Uterus (tissue), 2 donors: ENCODE results near the gene YBX2.

Source experiments
- CTCF ChIP-seq, 4 experiments: fragments of 200-600 bp in 2 of 4; fragments of 450-650 bp in 2 of 4; sonication (generic) in 2 of 4; IDR thresholded peaks; one replicate each; pipeline ENCODE4 v1.5.1; 2016 to 2019; ENCODE audit warnings: antibody characterized with exemption in 4 of 4, mild to moderate bottlenecking in 2 of 4, moderate library complexity in 1 of 4
- POLR2A ChIP-seq, 2 donors: fragments of 450-650 bp; IDR thresholded peaks; one replicate each; pipeline ENCODE4 v1.6.1; 2016; ENCODE audit warnings: antibody characterized with exemption in 2 of 2, mild to moderate bottlenecking in 1 of 2, moderate library complexity in 1 of 2

GRCh38 chr17:7340179-7340578 is 45.7 kb upstream of the YBX2 start:
- no peak for TF ChIP-seq CTCF (IDR thresholded peaks at IDR 0.05)
- TF ChIP-seq POLR2A (IDR thresholded peaks at IDR 0.05), result no peak
